ENCODE data around the gene SLC5A8. TPM values are rescaled to one million over a fixed set of nuclear protein-coding genes. Genes with fewer than 3 reads are reported as not detected.

Gene SLC5A8
- total RNA-seq, 3 donors from 2014 or later, result 0.07 to 0.49 TPM; not detected in 1

DNA sequence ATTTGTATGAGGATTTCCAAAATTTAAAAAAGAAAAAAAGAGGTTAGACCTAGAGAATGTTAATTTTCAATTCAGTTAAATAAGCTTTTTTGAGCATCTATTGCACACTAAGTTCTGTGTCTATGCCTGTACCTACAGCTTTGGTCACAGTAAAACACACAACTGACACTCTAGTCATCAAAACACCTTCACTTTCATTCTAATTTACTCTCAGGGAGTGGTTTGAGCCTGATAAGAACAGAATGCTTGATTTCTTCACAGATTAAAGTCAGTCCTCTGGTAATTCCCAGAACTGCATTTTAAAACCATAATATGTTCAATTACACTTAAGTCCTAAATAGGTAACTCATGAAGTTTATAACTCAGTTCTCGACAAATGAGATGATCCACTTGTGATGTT, 9.2 kb downstream of the SLC5A8 start:
- DNase-seq (no peak), ATAC-seq (peak; percentile 85)
- H3K36me3 ChIP-seq (ENCODE audit: low read depth), result no peaks in the 10 kb centered on the region
- TF ChIP-seq, protein P1, sequence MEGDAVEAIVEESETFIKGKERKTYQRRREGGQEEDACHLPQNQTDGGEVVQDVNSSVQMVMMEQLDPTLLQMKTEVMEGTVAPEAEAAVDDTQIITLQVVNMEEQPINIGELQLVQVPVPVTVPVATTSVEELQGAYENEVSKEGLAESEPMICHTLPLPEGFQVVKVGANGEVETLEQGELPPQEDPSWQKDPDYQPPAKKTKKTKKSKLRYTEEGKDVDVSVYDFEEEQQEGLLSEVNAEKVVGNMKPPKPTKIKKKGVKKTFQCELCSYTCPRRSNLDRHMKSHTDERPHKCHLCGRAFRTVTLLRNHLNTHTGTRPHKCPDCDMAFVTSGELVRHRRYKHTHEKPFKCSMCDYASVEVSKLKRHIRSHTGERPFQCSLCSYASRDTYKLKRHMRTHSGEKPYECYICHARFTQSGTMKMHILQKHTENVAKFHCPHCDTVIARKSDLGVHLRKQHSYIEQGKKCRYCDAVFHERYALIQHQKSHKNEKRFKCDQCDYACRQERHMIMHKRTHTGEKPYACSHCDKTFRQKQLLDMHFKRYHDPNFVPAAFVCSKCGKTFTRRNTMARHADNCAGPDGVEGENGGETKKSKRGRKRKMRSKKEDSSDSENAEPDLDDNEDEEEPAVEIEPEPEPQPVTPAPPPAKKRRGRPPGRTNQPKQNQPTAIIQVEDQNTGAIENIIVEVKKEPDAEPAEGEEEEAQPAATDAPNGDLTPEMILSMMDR (IDR thresholded peaks at IDR 0.05), result no peak
- intact Hi-C loops (cut with DNase I, micrococcal nuclease), result no loop called here
- no peaks in the 10 kb centered on the region for H3K4me1 ChIP-seq (ENCODE audit: low read depth)
- H3K9me3 ChIP-seq, result no peaks in the 10 kb centered on the region
- no peak overlapping the region for H3K4me3 ChIP-seq

DNA sequence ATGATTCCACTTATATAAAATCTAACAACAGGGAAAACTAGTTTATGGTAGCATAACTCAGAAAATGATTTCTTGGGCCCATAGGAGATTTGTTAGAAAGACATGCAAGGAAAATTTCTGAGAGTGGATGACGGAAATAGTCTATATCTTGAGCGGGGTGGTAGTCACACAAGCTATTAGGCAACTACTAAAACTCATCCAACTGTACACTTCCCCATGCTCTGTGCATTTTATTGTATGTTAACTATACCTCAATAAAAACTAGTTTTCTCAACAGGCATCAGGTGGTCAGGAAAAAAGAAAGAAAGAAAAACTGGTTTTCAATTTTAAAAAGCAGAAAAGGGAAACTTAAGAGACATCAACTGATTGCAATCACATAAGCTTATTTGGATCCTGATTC, 9.9 kb downstream of the SLC5A8 start:
- intact Hi-C loops (cut with DNase I, micrococcal nuclease), result no loop called here
- no peak overlapping the region for H3K4me3 ChIP-seq
- ATAC-seq (peak; percentile 88), DNase-seq (no peak)
- H3K36me3 ChIP-seq (ENCODE audit: low read depth), result no peaks in the 10 kb centered on the region
- H3K4me1 ChIP-seq (ENCODE audit: low read depth), result no peaks in the 10 kb centered on the region
- H3K9me3 ChIP-seq, result no peaks in the 10 kb centered on the region
- TF ChIP-seq, protein P1 (IDR thresholded peaks at IDR 0.05), result no peak

- intact Hi-C loops (cut with DNase I, micrococcal nuclease), result no loop called here
- Histone ChIP-seq H3K9me3 (no peaks in the 10 kb centered on the region), H3K4me3 (no peak overlapping the region), H3K4me1 (ENCODE audit: low read depth) (no peaks in the 10 kb centered on the region), H3K36me3 (ENCODE audit: low read depth) (no peaks in the 10 kb centered on the region)
- DNase-seq, result no peak
- TF ChIP-seq, protein P1 (IDR thresholded peaks at IDR 0.05), result no peak
- ATAC-seq, result no peak
Observed at GRCh38 chr12:101186291-101186690, 23.7 kb downstream of the SLC5A8 start.

DNA sequence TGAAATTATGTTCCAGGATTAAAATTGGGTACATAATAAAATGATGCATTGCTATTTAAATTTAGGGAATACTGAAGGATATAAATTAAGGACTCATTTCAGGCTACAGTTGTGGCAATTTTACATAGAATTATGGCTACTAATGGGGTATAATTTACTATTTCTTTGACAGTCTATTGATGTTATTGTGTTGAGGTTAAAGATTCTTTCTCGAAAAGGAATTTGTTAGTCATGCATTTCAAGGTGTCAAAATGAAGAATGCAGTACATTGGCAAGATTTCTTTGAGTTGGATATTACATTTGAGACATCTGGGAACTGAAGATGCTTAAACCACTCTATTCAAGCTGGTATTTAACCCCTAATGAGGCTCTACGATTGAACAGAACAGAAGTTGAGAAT, 28.3 kb downstream of the SLC5A8 start:
- Histone ChIP-seq H3K4me3 (no peak overlapping the region), H3K36me3 (ENCODE audit: low read depth) (no peaks in the 10 kb centered on the region), H3K4me1 (ENCODE audit: low read depth) (no peaks in the 10 kb centered on the region), H3K9me3 (no peaks in the 10 kb centered on the region)
- TF ChIP-seq, protein P1 (IDR thresholded peaks at IDR 0.05), result no peak
- intact Hi-C loops (cut with DNase I, micrococcal nuclease), result no loop called here
- ATAC-seq, result no peak
- no peak for DNase-seq

GRCh38 chr12:101174541-101174940, 35.5 kb downstream of the SLC5A8 start:
- ATAC-seq (peak; percentile 97), DNase-seq (peak in 2 of 3 donors; percentile 32 to 71)
- Histone ChIP-seq H3K4me3 (no peak overlapping the region), H3K36me3 (ENCODE audit: low read depth) (no peaks in the 10 kb centered on the region), H3K9me3 (no peaks in the 10 kb centered on the region), H3K4me1 (ENCODE audit: low read depth) (no peaks in the 10 kb centered on the region)
- TF ChIP-seq, protein P1 (IDR thresholded peaks at IDR 0.05), result no peak
- intact Hi-C loops (cut with DNase I, micrococcal nuclease), result no loop called here

GRCh38 chr12:101173197-101173749, 36.8 kb downstream of the SLC5A8 start:
- H3K36me3 ChIP-seq (ENCODE audit: low read depth), result no peaks in the 10 kb centered on the region
- H3K4me3 ChIP-seq, result no peak overlapping the region
- H3K4me1 ChIP-seq (ENCODE audit: low read depth), result no peaks in the 10 kb centered on the region
- intact Hi-C loops (cut with DNase I, micrococcal nuclease), result no loop called here
- DNase-seq, result no peak
- ATAC-seq, result no peak
- TF ChIP-seq, protein P1 (IDR thresholded peaks at IDR 0.05), result no peak
- H3K9me3 ChIP-seq, result no peaks in the 10 kb centered on the region

Measured in mucosa of descending colon (tissue), 3 donors.